Measurements from ENCODE around the gene RNASEH2B.
A peak's percentile ranks its signal among the peaks of the same experiment; 100 is the strongest.

The RNASEH2B gene

GRCh38 chr13:50908371-50908770 is 1.2 kb upstream of the RNASEH2B start:
- no peak for DNase-seq

- DNase-seq: no peak
Measured at GRCh38 chr13:50910485-50910805, 854 bp downstream of the RNASEH2B start.

DNA sequence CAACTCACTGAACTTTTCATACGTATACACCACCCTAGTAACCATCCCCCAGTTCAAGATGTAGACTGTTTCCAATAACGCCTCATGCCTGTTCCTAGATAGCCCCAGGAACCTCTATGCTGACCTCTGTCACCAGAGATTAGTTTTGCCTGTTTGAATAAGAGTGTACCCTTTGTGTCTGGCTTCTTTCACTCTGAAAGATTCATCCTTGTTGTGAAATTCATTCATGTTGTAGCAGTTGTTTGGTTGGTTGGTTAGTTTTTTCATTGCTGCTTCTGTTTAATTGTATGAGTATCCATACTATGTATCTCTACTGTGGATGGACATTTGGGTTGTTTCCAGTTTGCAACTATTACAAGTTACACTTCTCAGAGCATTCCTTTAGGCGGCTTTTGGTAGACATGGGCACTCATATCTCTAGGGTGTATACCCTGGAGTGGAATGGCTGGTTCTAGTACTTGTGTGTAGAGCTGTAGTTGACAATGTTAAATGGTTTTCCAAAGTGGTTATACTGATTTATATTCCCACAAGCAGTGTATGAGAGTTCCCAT is 1.6 kb downstream of the RNASEH2B start:
- peak; percentile 37 for DNase-seq

GRCh38 chr13:50911937-50912795 is 2.6 kb downstream of the RNASEH2B start:
- DNase-seq: peak; percentile 96

DNA sequence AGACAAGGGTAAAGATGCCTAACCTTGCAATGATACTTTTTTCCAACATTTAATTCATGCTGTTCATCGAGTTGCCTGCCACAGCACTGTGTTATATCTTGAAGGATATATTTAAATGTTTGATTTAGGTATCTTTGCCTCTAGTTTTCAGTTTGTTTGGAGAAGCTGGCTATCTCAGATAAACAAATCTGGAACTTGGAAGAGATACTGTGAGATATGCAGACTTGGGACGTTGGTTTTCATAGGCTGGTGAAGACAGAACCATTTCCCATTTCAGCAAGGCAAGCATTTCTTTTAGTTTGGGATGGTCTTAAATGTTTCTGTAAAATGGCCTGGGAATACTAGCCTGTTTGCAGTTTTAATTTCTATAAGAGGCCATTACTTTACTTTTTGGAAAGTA is 3.3 kb downstream of the RNASEH2B start:
- no peak for DNase-seq

DNA sequence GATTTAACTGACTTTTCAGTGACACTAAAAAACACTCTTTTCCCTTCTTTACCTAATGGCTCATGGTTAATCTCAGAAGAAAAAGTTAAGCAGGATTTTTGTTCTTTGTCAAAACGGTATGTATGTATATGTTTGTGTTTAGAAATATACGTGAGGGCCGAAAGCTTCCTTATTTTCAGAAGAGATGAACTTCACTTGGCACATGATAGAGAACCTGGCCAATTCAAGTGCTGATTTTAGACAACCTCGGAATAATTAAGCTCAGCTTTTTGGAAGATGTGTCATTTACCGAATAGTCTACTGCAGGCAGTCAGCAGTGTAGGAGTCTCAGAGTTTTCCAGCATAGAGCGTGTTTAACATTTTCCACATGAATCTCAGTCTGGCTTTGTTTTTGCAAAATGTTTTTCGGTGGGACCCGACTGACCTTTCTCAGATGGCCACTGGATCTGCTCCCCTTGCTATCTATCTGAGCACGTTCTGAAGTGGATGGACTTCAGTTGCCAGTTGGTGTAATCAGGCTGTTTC is 4.6 kb downstream of the RNASEH2B start:
- no peak for DNase-seq

DNA sequence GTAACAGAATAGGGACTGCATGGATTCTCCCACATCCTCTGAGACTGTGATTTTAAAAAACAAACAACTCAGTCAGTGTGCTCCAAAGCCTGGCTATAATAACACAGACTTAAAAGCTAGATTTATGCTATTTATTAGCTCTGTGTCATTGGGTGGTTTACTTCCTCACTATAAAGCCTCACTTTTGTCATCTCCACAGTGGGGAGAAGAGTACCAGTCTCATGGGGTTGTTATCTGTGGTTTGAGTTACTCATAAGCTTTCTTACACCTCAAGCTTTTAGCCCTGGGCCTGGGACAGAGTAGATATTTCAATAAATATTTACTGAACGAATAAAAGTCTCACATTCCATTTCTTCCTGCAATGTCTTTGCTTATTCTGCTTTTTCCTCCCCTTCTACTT is 5.3 kb downstream of the RNASEH2B start:
- peak; percentile 65 for DNase-seq

DNA sequence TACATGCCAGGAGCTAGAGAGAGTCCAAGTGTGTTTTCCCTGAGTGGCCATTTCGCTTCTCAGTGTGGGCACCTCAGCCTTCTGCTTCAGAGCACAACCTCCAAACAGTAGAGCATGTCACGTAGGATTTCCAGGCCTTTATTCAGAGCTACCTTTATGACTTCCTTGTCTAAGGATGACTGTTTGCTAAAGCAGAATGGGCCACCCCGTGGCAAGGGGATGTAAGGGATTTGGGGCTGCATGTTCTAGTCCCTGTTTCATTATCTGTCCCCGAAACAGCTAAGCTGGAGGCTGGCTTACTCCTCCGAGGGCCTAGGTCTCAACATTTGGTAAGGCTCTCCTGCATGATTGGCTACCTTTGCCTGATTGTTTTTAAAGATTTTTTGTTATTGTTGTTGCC is 6.0 kb downstream of the RNASEH2B start:
- DNase-seq: peak; percentile 34

DNA sequence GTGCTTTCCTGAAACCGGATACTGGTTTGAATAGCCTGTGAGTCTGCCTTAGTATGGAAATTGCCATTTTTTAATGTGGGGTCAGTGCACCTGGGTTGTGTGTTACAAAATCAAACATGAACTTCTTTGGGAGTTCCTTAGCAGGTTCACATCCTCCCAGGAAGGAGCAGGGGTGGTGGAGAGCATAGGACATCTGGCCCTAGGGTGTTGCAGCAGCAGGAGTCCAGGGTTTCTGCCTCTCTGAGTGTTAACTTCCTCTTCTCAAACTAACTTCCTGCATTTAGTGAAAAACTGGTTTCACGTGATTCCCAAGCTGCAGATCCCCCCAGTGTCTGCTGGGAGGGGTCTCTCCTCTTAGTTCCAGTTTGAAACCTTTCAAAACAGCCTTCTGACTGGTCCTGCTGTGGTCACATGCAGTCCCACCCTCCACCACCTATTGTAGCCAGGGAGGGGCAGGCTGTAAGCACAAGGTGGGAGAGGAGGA is 7.2 kb downstream of the RNASEH2B start:
- peak; percentile 10 for DNase-seq

DNA sequence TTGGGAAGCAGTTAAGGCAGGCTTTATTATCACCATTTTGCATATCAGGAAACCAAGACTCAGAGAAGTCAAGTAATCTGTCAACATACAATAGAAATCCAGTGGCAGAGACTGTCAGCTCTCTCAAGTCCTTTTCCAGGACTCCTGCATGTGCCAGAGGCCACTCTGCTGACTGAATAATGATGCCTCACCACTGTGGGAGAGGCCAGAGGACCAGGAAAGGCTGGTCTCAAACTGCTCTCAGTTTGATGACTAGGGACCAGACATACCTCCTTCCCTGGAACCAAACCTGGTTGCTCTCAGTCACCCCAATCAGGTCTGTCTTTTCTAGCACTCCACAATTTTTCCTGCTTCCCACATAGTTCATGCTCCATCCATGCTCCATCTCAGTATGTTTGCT is 8.0 kb downstream of the RNASEH2B start:
- no peak for DNase-seq

- DNase-seq: no peak
Measured at GRCh38 chr13:50918567-50918966, 9.0 kb downstream of the RNASEH2B start.

DNA sequence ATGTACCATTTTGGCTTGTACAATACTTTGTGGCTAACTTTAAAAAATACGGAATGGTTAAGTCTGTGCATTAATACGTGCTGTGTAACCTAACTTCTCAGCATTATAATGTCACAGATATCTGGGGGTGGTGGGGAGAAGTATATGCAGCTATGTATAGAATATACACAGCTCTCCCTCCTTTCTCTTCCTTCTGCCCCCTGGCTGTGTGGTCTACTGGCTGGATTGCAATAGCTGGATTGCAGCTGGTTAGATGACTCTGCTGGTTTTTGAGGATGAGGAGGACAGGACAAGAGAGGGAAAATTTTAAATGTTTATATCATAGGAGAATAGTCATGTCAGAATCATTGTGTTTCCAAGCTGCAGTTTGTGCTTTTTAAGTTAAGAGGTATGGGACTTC is 9.7 kb downstream of the RNASEH2B start:
- DNase-seq: no peak

- no peak for DNase-seq
Measured at GRCh38 chr13:50921706-50922105, 12.1 kb downstream of the RNASEH2B start.

DNA sequence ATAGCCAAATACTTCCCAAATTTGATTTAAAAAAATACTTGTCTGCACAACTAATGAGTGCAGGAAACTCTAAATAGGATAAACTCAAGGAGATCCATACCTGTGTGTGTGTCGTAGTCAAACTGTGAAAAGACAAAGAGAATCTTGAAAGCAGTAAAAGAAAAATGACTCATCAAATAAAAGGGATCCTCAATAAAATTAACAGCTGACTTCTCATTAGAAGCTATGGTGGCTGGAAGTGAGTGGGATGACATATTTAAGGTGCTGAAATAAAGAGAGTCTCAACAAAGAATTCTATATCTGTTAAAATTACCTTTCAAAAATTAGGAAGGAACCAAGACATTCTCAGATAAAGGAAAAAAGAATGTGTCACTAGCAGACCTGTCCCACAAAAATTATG is 13.7 kb downstream of the RNASEH2B start:
- no peak for DNase-seq

GRCh38 chr13:50924025-50924424 is 14.4 kb downstream of the RNASEH2B start:
- DNase-seq: no peak

DNA sequence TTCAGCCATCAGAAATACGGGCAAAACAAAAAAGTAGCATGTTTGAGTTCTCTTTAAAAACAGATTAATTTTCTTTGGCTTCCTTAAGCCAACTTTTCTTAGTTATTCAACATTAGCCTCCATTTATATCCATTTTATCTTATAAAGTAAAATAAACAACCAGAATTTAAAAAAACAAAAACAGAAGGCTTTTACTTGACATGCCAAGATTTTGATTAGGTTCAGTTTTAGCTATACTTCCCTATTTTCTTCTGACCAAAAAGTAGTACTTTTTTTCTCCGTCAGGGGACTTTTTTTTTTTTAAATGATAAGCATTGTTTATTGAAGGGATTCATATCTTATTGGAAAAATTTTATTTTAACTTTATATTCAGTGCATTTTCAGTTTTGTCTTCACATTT is 18.1 kb downstream of the RNASEH2B start:
- no peak for DNase-seq

- DNase-seq: no peak
Measured at GRCh38 chr13:50928102-50928501, 18.5 kb downstream of the RNASEH2B start.

DNA sequence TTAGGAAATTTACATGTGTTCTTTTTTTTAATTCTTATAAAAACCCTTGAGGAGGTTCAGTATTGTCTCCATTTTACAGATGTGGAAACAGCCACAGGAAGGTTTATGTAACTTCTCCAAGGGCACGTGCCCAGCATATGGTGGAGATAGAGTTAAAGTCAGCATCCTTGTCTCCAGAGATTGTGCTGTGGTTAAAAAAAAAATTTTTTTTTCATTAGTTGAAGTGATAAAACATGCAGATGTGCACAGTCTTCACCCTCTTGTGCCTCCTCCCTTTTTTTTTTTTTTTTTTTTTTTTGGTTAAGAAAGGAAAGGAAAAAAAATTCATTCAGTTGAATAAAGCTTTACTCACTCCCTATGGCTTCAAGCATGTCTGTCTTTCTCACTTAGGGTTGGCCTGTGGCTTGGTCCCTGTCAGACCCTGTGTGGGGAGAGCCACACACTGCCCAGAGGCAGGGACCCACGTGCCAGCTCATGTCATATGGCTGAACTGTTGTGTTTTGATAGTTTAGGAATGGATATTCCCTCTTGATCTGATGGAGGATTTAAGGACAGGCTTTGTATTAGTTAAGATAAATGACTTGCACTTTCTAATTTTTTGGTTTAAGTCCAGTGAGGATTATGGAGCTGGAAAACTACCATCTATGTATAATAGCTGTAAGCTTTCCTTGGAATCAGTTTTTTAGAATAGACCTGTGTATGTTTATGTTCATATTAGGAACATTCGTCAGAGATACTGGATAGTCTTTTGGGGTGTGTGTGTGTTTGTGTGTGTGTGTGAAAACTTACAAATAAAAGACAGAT is 19.3 kb downstream of the RNASEH2B start:
- no peak for DNase-seq

GRCh38 chr13:50932091-50932490 is 22.5 kb downstream of the RNASEH2B start:
- no peak for DNase-seq

- DNase-seq: no peak
Measured at GRCh38 chr13:50934735-50935435, 25.3 kb downstream of the RNASEH2B start.

GRCh38 chr13:50936679-50937078 is 27.1 kb downstream of the RNASEH2B start:
- DNase-seq: no peak

DNA sequence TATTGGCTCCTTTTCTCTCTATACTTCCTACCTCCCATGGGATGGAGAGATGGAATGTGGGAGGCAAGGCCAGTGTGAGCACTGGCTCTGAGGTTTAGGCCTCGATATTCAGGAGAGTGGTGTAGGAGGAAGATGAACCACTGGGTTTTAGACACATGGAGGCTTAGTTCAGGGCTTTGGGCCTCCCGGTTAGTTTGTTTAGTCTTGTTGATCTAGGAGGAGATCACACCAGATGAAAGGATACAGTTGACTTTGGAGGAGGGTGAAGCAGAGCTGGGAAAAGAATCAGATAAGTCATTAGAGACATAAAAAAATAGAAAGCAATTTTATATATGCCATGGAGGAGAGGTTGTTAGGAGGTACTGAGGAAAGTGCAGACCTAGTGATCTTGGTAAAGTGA is 30.9 kb downstream of the RNASEH2B start:
- no peak for DNase-seq

DNA sequence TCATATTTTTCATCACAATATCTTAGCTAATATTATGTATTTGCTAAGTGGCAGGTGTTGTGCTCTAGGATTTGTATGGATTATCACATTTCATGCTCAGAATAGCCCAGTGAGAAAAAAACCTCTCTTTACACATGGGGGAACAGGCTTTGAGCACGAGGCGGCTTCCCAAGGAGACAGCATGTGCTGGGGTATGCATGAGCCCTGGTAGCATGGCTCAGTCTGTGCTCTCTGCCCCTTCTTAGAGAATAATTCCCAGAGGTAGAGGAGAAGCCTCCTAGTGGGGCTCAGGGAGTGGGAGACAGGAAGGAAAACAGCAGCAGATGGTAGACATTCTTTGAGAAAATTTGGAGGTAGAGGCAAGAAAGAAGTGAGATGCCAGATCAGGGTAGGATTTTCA is 31.6 kb downstream of the RNASEH2B start:
- DNase-seq: no peak

Measured in activated CD4-positive, alpha-beta T cell treated with anti-CD3 and anti-CD28 coated beads, Interleukin-10, Interleukin-2, amounts not matched to agents 100 ng/mL and 50 ng/mL, durations not matched to agents 16 hours and 8 hours (primary cell).